ENCODE measurements around the gene PYCARD. TPM values are rescaled to one million over a fixed set of nuclear protein-coding genes. Genes with fewer than 3 reads are reported as not detected.
A peak's percentile ranks its signal among the peaks of the same experiment; 100 is the strongest.
"Not testable (repeated sequence)": the region's sequence is repeated elsewhere in the genome, so short reads cannot be mapped to it uniquely, and the experiment has no call there.

PYCARD gene
- polyA plus RNA-seq (2012; ENCODE audit: insufficient read depth, insufficient read length, low read depth) = not detected

DNA sequence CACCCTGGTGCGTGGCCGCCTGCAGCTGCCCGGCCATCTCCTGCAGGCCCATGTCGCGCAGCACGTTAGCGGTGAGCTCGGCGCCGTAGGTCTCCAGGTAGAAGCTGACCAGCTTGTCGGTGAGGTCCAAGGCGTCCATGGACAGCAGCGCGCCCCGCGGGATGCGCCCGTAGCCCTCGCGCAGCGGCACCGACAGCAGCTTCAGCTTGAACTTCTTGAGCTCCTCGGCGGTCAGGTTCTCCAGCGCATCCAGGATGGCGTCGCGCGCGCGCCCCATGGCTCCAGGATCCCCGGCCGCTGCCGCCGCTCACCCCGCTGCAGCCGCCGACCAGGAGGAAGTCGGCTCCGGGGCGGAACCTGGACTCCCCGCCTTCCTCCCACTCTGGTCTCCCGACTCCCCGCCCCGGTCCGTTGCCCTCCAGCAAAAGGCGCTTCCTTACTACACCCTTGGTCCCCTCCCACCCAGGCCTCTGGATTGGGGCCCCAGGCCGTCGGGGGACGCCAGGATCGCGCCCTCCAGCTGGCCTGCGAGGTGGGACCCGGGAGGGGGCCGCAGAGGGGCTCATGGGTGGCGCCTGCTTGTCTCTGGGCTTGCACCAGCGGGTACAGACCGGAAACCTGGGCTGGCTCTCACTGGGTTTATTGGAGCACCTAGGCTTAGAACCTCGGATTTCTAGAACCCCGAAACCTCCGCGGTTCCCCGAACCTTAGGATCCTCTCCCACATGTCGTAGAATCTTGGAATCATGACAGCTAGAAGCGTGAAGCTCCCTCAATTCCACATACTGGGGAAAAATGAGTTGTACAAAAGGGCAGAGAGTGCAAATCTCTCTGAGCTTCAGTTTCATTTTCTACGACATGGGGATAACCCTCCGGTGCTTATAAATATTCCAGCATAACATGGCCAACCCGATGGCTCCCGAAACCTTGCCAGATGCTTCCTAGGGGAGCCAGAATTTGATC is at the start of gene PYCARD:
TSS of gene PYCARD (minus strand) at position 347 of the 962 bp plus-strand sequence. CDS start at position 277, 70 bp downstream.
- no peaks in the 10 kb centered on the region for H3K9me3 ChIP-seq
- TF ChIP-seq, protein P1, sequence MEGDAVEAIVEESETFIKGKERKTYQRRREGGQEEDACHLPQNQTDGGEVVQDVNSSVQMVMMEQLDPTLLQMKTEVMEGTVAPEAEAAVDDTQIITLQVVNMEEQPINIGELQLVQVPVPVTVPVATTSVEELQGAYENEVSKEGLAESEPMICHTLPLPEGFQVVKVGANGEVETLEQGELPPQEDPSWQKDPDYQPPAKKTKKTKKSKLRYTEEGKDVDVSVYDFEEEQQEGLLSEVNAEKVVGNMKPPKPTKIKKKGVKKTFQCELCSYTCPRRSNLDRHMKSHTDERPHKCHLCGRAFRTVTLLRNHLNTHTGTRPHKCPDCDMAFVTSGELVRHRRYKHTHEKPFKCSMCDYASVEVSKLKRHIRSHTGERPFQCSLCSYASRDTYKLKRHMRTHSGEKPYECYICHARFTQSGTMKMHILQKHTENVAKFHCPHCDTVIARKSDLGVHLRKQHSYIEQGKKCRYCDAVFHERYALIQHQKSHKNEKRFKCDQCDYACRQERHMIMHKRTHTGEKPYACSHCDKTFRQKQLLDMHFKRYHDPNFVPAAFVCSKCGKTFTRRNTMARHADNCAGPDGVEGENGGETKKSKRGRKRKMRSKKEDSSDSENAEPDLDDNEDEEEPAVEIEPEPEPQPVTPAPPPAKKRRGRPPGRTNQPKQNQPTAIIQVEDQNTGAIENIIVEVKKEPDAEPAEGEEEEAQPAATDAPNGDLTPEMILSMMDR (IDR thresholded peaks at IDR 0.05; ENCODE audit: low read depth, low read length) = no peak

DNA sequence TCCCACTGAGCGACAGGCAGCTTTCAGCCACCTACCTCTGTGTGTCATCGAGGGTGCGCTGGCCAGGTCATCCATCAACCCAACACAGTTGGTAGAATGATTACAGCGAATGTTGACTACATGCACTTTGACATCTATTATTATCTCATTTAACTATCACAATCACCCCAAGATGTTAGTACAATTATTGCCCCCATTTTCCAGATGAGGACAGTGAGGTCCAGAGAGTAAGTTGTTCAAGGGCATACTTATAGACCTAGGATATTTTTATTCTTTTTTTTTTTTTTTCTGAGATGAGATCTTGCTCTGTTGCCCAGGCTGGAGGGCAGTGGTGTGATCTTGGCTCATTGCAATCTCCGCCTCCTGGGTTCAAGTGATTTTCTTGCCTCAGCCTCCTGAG is 48.9 kb upstream of the PYCARD start:
- Histone ChIP-seq H3K9me3 (no peaks in the 10 kb centered on the region; the same call in 1 of the 2 replicates), H3K27me3 (peaks cover 21% of the 10 kb centered on the region), H3K4me3 (ENCODE audit: low read depth, low read length) (no peak overlapping the region), H3K4me1 (no peaks in the 10 kb centered on the region), H3K36me3 (no peaks in the 10 kb centered on the region)
- DNase-seq = no peak
- TF ChIP-seq, protein P1 (IDR thresholded peaks at IDR 0.05; ENCODE audit: low read depth, low read length) = no peak

More for the DNA sequence above, at the start of gene PYCARD:
- peak within 1 kb of the TSS; percentile 14; the same call in 1 of the 2 replicates for H3K4me3 ChIP-seq (ENCODE audit: low read depth, low read length)
- H3K27me3 ChIP-seq = peaks cover 40% of the 10 kb centered on the region
- no peaks in the 10 kb centered on the region for H3K4me1 ChIP-seq
- peak; percentile 33 for DNase-seq
- peaks cover 5% of the 10 kb centered on the region; the same call in 1 of the 2 replicates for H3K36me3 ChIP-seq

DNA sequence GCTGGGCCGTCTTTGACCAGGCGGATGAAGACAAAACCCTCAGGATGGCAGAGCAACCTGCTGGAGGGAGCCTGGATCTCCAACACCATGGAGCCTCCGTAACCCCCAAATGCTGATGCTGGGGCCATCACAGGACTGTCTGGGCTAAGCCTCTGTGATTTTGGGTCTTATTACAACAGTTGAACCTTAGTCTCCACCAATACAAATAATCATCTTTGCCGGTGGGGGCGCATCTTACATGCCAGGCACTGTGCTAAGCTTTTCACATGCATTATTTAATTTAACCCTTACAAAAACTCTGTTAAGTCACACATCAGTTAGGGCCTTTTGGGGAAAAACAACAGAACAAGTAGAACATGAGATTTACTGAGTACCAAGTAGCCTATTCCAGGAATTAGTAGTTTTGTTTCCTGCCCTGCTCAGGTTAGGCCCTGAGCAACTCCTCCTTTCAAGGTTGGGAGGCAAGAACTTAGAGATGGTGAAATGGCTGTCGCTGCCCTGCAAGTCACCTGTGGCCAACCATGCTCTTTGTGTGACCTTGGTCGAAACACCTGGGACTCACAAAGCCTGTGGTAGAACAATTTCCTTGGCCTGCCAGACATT is 48.3 kb upstream of the PYCARD start:
- H3K4me1 ChIP-seq = no peaks in the 10 kb centered on the region
- DNase-seq = no peak
- H3K4me3 ChIP-seq (ENCODE audit: low read depth, low read length) = no peak overlapping the region
- no peaks in the 10 kb centered on the region; the same call in 1 of the 2 replicates for H3K9me3 ChIP-seq
- no peaks in the 10 kb centered on the region for H3K36me3 ChIP-seq
- TF ChIP-seq, protein P1 (IDR thresholded peaks at IDR 0.05; ENCODE audit: low read depth, low read length) = no peak
- peaks cover 25% of the 10 kb centered on the region for H3K27me3 ChIP-seq

DNA sequence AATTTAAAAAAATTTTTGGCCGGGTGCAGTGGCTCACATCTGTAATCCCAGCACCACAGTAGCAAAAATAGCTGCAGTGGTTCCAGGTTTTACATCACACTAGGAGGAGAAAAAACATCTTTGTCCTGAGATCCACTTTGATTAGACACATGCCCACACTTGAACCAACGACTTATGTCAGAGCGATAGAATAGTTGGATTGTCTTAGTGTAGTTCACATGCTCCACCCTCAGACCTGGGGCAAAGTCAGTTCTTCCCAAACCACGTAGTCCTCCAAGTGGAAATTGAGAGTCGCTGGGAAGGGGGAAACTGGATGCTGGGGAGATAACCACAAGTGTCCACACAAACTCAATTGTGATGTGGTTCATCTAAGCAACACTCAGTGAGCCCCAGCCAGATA is 45.8 kb upstream of the PYCARD start:
- peaks cover 23% of the 10 kb centered on the region for H3K27me3 ChIP-seq
- no peak overlapping the region for H3K4me3 ChIP-seq (ENCODE audit: low read depth, low read length)
- no peaks in the 10 kb centered on the region for H3K4me1 ChIP-seq
- DNase-seq = no peak
- H3K9me3 ChIP-seq = no peaks in the 10 kb centered on the region
- TF ChIP-seq, protein P1 (IDR thresholded peaks at IDR 0.05; ENCODE audit: low read depth, low read length) = no peak
- H3K36me3 ChIP-seq = no peaks in the 10 kb centered on the region

DNA sequence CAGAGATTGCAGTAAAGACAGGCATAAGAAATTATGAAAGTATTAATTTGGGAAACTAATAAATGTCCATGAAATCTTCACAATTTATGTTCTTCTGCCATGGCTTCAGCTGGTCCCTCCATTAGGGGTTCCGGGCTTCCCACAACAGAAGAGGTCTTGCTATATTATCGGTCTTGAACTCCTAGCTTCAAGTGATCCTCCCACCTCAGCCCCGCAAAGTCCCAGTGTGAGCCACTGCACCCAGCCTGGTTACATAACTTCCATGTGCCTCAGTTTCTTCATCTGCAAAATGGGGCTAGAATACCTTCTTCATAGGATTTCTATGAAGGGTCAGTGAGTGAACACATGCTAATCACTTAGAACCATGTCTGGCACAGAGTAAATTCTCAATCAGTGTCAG is 43.7 kb upstream of the PYCARD start:
- TF ChIP-seq, protein P1 (IDR thresholded peaks at IDR 0.05; ENCODE audit: low read depth, low read length) = no peak
- no peak for DNase-seq
- H3K9me3 ChIP-seq = no peaks in the 10 kb centered on the region
- no peak overlapping the region for H3K4me3 ChIP-seq (ENCODE audit: low read depth, low read length)
- H3K36me3 ChIP-seq = no peaks in the 10 kb centered on the region
- peaks cover 28% of the 10 kb centered on the region for H3K27me3 ChIP-seq
- H3K4me1 ChIP-seq = no peaks in the 10 kb centered on the region

DNA sequence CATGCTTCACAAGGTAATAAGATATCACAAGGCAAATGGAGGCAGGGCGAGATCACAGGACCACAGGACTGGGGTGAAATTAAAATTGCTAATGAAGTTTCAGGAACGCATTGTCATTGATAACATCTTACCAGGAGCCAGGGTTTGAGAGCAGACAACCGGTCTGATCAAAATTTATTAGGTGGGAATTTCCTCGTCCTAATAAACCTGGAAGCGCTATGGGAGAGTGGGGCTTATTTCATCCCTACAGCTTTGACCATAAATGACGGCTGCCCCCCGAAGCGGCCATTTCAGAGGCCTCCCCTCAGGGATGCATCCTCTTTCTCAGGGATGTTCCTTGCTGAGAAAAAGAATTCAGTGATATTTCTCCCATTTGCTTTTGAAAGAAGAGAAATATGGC is 43.0 kb upstream of the PYCARD start:
- H3K4me3 ChIP-seq (ENCODE audit: low read depth, low read length) = not testable (repeated sequence)
- H3K27me3 ChIP-seq = peaks cover 31% of the 10 kb centered on the region

More for the DNA sequence above, 43.0 kb upstream of the PYCARD start:
- H3K4me1 ChIP-seq, H3K36me3 ChIP-seq, H3K9me3 ChIP-seq, DNase-seq: not testable (repeated sequence)
